GM21526 (cell line): ENCODE data around the gene NIPAL1.

Source experiments
- ATAC-seq: cut with Tn5 transposase; IDR thresholded peaks from one replicate; pipeline ENCODE4 v1.9.1; 2021; ENCODE audit warnings: moderate library complexity; ENCODE audit not compliant: unreplicated experiment, low FRiP score

NIPAL1 gene

DNA sequence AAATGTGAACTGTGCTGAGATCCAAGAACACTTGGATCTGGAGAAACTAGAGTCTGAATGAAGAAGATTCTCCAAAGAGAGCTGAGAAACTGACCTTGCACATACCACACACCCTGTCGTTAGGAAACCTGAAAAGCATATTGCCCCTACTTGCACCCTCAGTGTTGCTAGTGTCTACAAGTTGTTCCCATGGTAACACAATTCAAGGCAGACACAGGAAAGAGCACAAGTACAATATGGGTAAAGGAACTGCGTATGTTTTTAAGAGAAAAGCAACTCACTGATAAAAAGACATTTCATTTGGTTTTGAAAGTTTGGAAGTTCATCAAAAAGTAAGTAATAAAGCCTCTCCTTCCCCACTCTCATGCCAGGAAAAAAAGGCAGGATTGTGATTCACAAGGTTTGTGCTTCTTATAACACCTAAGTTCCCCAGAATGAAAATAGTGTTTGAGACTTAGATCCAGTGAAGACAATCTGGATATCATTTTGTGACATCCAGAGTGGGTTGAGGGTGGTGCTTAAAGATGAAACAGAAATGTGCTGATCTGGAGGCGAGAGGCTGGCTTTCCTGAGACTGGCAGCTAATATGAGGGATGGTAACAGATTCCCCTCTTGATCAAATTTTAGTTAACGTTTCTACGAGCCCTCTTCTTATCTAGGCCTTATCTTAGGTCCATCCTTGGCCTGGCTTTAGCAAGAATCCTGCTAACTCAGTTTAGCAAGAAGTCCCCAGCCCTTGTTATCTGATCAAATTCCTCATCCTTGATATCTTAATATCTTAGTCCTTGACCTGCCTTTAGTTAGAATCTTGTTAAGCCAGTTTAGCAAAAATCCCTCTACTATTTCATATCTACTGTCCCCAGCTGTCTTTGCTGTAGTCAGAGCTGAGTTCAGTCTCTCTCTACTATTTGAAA lies 42.3 kb downstream of the NIPAL1 start:
- ATAC-seq, result no peak

DNA sequence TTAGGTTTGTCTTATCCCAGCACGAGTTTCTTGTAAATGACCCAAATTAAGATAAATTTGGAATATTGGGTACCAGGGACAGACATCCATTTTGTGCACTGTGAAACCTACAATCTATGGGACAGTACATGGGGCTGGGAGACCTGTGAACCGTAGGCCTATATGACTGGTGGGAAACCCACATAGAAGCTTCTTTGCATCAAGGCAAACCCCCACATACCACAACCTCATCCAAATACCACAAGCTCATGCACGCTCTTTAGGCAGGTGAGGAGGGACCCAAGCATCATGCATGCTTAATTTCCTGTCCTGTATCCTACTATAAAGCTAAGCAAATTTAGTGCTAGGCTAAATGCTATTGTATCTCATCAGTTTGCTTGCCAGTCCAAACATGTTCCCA lies 47.8 kb downstream of the NIPAL1 start:
- ATAC-seq, result no peak

DNA sequence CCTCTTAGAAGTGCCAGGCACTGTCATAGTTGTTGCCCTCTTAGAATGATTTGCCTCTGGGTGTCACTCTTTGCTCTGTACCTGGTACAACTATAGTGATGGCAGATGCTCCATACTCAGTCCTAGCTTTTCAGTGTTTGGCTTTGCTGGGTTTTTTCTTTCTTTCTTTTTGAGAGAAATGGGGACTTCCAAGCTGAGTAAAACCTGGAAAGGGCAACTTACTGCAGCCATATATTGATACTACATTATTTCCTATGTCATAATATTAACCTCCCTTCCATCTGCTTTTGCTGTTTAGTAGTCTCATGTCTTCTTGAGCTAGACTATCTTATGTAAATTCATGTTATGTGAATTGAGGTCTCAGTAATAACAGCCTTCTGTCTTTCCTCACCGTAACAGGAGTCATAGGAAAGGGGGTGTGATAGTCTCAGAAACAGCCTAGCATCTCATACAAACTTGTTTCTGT lies 49.0 kb downstream of the NIPAL1 start:
- ATAC-seq, result peak; percentile 58

DNA sequence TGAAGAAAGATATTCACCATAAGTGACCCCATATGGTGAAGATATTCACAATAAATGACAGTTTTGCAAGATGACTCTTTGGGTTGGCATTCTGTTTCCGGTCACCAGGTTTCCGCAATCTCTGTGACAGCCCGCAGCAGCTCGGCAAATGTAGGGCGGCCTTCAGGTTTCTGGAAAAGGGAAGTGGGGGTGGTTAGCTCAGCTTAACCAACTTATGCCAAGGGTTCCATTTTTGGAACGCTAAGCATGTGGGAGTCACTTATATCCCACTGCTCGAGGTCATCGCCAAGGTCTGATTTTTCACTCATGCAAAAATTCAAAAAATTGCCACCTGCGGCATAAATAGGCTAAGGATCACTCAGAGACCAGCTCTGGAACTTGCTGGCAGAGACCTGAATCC lies 51.0 kb downstream of the NIPAL1 start:
- ATAC-seq, result no peak

DNA sequence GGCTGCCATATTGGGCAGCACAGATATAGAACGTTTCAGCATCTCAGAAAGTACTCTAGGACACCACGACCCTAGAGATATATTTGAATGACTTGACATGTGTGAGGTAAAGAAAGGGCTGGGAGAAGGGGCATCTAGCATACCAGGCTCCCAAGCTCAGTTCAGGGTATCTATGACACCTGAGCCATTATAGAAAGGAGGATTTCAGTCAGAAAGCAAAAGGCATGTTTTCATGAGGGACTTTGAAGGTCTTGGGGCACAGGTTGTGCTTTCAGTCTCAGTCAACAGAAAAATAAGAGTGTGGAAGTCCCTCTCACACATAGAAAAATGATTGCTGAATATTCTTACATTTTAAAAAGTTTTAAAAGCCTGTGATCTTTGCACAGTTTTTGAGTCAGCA lies 51.6 kb downstream of the NIPAL1 start:
- ATAC-seq, result no peak

DNA sequence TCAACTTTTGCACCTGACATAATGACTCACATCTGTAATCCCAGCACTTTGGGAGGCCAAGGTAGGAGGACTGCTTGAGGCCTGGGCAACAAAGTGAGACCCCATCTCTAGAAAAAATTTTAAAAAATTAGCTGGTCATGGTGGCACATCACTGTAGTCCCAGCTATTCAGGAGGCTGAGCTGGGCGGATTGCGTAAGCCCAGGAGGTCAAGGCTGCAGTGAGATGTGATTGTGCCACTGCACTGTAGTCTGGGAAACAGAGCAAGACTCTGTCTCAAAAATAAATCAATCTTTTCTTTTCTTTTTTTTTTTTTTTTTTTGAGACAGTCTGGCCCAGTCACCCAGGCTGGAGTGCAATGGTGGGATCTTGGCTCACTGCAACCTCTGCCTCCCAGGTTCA lies 52.5 kb downstream of the NIPAL1 start:
- ATAC-seq, result no peak

DNA sequence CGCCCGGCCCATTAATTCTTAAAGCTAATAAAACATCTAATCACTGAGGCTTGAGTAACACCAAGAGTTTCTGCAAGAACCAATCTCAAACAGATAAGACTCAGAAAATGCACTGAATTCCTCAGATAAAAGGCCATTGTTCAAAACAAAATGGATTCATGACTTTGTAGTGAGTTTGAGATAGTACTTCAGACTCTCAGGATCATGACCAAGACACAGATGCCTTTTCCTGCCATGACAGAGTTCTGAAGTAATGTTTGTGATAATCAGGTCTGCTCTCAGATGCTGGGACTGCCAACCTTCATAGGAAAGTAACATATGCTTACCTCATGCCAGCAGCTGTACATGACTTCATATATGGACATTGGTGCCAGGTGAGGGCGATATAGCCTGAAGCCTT lies 54.6 kb downstream of the NIPAL1 start:
- no peak for ATAC-seq

DNA sequence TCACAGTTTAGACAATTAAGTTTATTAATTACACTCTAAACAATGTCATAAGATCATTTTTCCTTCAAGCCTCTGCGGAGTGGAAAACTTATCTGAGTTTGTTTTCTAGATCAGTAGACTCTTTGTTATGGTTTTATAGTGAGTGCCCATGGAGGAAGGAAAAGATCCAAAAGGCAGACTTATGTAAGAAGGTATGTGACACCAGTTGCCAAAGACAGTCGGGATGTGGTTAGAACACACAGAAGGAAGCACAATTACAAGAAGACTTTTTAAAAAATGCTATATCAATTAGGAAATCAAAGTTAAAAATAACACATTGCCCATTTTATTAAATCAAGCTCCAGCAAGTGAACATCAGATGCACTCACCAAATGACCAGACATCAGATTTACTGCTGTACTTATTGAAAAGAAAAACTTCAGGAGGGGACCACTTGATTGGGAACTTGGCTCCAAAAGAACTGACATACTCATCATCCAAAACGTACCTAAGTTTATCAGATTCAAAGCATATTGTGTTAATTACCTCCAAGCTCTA lies 57.1 kb downstream of the NIPAL1 start:
- no peak for ATAC-seq

DNA sequence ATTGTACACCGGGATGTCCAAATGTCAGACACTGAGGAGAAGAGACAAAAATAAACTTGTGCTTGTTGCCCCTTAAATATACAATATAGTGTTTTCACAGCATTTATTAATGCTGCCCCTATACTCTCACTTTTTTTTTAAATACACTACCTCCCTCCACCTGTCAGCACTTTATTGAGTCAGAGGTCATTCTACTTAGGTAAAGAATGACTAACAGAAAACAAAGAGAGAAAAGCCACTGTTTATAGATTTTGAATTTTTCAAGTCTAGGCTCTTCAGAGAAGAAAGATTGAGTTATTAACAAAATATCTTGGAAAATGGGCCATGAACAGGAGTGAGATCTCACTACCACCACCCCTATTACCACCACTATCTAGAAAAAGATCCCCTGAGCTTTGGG lies 58.1 kb downstream of the NIPAL1 start:
- no peak for ATAC-seq

DNA sequence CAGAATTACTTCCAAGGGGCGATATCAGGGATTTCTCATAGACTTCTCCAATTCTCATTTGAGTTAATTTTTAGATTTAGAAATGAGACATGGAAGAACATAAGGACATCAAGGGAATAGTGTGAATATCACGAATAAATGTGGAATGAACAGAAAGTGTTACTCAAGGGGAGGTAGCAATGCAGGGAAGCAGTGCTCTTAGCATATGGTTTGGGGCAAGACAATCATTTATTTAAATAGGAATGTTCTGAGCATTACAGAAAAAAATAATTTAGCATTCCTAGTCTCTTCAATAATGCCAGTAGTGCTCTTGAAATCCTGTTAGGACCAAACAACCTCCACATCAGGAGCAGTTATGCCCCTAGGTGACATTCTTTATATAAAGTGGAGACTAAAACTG lies 61.9 kb downstream of the NIPAL1 start:
- no peak for ATAC-seq

DNA sequence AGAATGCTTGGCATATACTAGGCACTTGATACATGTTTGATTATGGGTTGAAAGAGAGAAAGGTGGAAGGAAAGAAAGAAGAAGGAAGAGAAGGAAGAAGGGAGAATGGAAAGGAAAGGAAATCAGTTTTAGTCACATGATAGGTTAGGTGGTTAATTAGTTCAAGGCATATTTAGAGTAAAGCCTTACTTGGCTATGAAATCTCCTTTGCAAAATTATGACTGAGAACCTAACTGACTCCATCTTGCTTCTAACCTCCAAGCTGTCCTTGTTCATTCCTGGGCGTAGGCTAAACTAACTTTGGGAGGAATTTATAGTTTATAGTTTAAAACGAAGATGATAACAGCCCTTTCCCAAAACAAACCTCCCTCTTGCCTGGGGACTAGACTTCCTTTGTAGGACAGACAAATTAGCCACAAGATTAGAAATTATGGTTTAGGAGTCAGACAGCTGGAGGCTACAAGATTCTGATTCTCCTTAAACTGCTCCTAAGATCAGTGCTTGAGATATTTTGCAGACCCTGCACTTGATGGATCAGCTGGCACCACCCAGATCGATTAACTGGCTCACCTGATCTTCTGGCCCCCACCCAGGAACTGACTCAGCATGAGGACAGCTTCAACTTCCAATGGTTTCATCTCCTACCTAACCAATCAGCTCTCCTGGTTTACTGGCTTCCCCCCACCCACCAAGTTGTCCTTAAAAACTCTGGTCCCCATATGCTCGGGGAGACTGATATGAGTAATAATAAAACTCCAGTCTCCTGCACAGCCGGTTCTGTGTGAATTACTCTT lies 62.5 kb downstream of the NIPAL1 start:
- ATAC-seq, result no peak

DNA sequence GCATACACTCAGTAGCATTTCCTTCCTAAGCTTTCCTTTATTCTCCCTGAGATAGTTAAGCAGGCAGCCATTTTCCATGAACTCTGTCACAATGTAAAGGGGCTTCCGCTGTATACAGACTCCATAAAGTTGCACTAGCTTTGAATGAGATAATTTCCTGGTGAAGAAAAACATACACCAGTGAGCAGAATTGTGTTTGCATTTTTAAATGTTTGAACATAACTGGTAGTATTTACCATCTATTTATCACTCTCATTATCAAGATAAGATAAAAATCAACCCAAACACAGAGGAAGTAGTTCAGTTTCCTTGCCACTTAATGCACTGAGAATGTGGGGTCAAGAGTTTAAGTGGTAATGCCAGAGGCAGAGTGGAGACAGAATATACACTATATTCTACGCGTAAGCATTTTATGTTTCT lies 63.4 kb downstream of the NIPAL1 start:
- ATAC-seq, result no peak

DNA sequence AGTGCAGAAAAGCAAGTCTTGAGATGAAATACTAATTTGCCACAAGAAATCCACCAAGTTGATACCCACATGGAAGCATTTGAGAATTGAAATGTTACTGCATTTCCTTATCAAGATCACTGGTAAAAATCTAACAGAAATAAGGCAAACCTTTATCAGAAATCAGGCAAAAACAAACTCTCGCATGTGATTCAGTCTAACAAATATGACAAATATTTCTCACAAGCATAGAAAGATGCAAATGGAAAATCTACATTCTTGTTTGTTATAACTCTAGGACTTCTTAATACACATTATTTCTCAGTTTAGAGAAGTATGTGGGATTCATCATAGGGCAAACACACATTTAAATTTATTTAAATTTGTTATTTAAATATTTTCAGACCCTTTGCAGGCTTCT lies 64.6 kb downstream of the NIPAL1 start:
- ATAC-seq, result no peak

DNA sequence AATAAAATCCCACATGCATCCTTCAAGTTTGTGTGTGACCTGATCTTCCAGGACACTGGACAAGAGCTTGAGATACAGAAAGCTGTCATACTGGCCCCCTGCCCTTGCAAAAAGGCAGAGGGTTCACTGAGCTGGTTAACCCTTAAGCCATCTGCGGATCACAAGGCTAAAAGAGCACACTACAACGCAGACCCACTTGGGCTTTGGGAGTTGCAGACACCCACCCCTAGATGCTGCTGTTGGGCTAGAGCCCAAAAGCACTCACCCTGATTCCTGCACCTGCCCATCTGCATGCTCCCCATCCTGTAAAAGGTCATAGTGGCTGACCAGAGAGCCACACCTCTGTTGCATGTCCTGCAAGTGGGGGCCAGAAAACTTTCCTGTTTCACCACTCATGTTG lies 66.4 kb downstream of the NIPAL1 start:
- ATAC-seq, result no peak

DNA sequence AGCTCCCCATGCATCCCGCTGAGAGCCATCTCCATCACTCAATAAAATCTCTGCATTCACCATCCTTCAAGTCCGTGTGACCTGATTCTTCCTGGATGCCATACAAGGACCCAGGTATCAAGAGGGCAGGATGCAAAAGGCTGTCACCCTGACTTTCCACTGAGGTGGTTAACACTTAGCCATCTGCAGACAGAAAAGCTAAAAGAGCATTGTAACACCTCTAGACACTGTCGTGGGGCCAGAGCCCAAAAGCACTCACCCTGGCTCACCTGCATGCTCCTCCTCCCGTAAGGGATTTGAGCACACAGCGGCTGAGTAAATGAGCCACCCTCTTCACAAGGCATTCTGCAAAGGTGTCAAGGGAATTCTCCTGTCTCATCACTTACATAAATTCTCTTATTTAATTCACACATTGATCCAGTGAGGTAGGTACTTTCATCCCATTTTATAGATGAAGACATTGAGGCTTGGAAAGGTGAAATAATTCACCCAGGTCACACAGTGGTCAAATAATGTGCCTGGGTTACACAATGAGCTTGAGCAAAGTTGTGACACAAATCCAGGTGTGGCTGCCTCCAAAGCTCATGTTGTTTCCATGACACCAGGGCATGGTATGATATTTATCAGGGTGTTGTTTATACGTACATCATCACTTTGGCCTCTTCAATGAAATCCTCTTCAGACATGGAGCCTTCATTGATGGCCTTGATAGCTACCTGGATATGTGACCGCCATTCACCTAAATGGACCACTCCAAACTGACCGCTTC lies 69.4 kb downstream of the NIPAL1 start:
- no peak for ATAC-seq
